Urinary bladder (tissue), 4 donors: ENCODE results near the gene CCDC174. TPM values are rescaled to one million over a fixed set of nuclear protein-coding genes. Genes with fewer than 3 reads are reported as not detected.

ENCODE experiments used
- DNase-seq: peaks from one replicate; pipeline ENCODE4 v3.0.0-alpha.2; 2015; ENCODE audit errors: extremely low spot score
- H3K27ac ChIP-seq: one replicate; pipeline ENCODE4 v1.5.1; 2013; ENCODE audit warnings: low read depth, mild to moderate bottlenecking, moderate library complexity
- H3K36me3 ChIP-seq: one replicate; pipeline ENCODE4 v1.6.1; 2013; ENCODE audit warnings: mild to moderate bottlenecking, moderate library complexity; ENCODE audit not compliant: insufficient read depth
- H3K4me1 ChIP-seq: one replicate; pipeline ENCODE4 v1.6.1; 2013; ENCODE audit warnings: mild to moderate bottlenecking, moderate library complexity; ENCODE audit not compliant: insufficient read depth
- H3K4me3 ChIP-seq: one replicate; pipeline ENCODE4 v1.5.1; 2013; ENCODE audit warnings: low read depth, low read length
- WGBS: extraction: QIAGEN DNeasy Blood & Tissue Kit; methylation state at CpG from one replicate; pipeline ENCODE4 v1.1.7; 2013; 5-methylcytosine and 5-hydroxymethylcytosine counted together
- polyA plus RNA-seq: library from polyadenylated mRNA; stranded (reverse); fragments of 200-250 nt; gene quantifications from one replicate; pipeline ENCODE4 v1.2.3, GENCODE V29; 2013
- total RNA-seq: library from RNA; depleted of rRNA; stranded (reverse); fragments of >200 nt; gene quantifications from one replicate; pipeline ENCODE4 v1.2.3, GENCODE V29; 2014
- donor health status: healthy with polysubstance abuse.
- donor health status: healthy.

The CCDC174 gene
- total and polyA plus RNA-seq, 2 donors: 13.7 to 21.3 TPM

GRCh38 chr3:14631687-14632441 lies 19.7 kb upstream of the CCDC174 start:
- no peaks in the 10 kb centered on the region for H3K36me3 ChIP-seq
- no peak overlapping the region for H3K27ac ChIP-seq
- 73% methylated on average over 8 of the region's 8 CpGs for WGBS
- no peaks in the 10 kb centered on the region for H3K4me1 ChIP-seq
- no peak overlapping the region for H3K4me3 ChIP-seq
- no peak for DNase-seq

- no peak for DNase-seq
- 38% methylated on average over 4 of the region's 4 CpGs for WGBS
- H3K4me3 ChIP-seq: no peak overlapping the region
- H3K4me1 ChIP-seq: no peaks in the 10 kb centered on the region
- no peaks in the 10 kb centered on the region for H3K36me3 ChIP-seq
- H3K27ac ChIP-seq: no peak overlapping the region
These were observed 19.1 kb upstream of the CCDC174 start for GRCh38 chr3:14632442-14632930.

- Histone ChIP-seq H3K27ac (no peak overlapping the region), H3K36me3 (no peaks in the 10 kb centered on the region), H3K4me1 (no peaks in the 10 kb centered on the region), H3K4me3 (no peak overlapping the region)
- 89% methylated on average over 6 of the region's 6 CpGs for WGBS
- DNase-seq: no peak
These were observed 18.1 kb upstream of the CCDC174 start for GRCh38 chr3:14633417-14633816.

- WGBS: 39% methylated on average over 8 of the region's 8 CpGs
- H3K36me3 ChIP-seq: no peaks in the 10 kb centered on the region
- no peak overlapping the region for H3K4me3 ChIP-seq
- no peak for DNase-seq
- no peaks in the 10 kb centered on the region for H3K4me1 ChIP-seq
- H3K27ac ChIP-seq: no peak overlapping the region
These were observed 17.6 kb upstream of the CCDC174 start for GRCh38 chr3:14633819-14634424.

GRCh38 chr3:14634763-14635400 lies 16.7 kb upstream of the CCDC174 start:
- no peak for DNase-seq
- Histone ChIP-seq H3K4me1 (no peaks in the 10 kb centered on the region), H3K4me3 (no peak overlapping the region), H3K36me3 (no peaks in the 10 kb centered on the region), H3K27ac (no peak overlapping the region)
- WGBS: 80% methylated on average over 4 of the region's 4 CpGs

- DNase-seq: no peak
- Histone ChIP-seq H3K36me3 (no peaks in the 10 kb centered on the region), H3K27ac (no peak overlapping the region), H3K4me3 (no peak overlapping the region), H3K4me1 (no peaks in the 10 kb centered on the region)
- 68% methylated on average over 4 of the region's 4 CpGs for WGBS
These were observed 15.0 kb upstream of the CCDC174 start for GRCh38 chr3:14636496-14637087.

- WGBS: 43% methylated on average over 10 of the region's 10 CpGs
- H3K36me3 ChIP-seq: no peaks in the 10 kb centered on the region
- no peak overlapping the region for H3K27ac ChIP-seq
- DNase-seq: no peak
- H3K4me3 ChIP-seq: no peak overlapping the region
- no peaks in the 10 kb centered on the region for H3K4me1 ChIP-seq
These were observed 11.4 kb upstream of the CCDC174 start for GRCh38 chr3:14640157-14640562.

- H3K4me3 ChIP-seq: no peak overlapping the region
- H3K36me3 ChIP-seq: no peaks in the 10 kb centered on the region
- DNase-seq: no peak
- WGBS: 13% methylated on average over 2 of the region's 2 CpGs
- H3K27ac ChIP-seq: no peak overlapping the region
- no peaks in the 10 kb centered on the region for H3K4me1 ChIP-seq
These were observed 10.8 kb upstream of the CCDC174 start for GRCh38 chr3:14640734-14641133.

- 78% methylated on average over 4 of the region's 4 CpGs for WGBS
- no peak for DNase-seq
- H3K4me1 ChIP-seq: no peaks in the 10 kb centered on the region
- H3K36me3 ChIP-seq: no peaks in the 10 kb centered on the region
- H3K27ac ChIP-seq: no peak overlapping the region
- H3K4me3 ChIP-seq: no peak overlapping the region
These were observed 10.2 kb upstream of the CCDC174 start for GRCh38 chr3:14641346-14641745.

GRCh38 chr3:14645453-14645852 lies 6.1 kb upstream of the CCDC174 start:
- no peak for DNase-seq
- Histone ChIP-seq H3K36me3 (no peaks in the 10 kb centered on the region), H3K4me1 (no peaks in the 10 kb centered on the region), H3K4me3 (no peak overlapping the region), H3K27ac (no peak overlapping the region)
- 85% methylated on average over 5 of the region's 5 CpGs for WGBS

- 77% methylated on average over 6 of the region's 6 CpGs for WGBS
These were observed 5.4 kb upstream of the CCDC174 start for GRCh38 chr3:14646131-14646573.

GRCh38 chr3:14646589-14647413 lies 4.8 kb upstream of the CCDC174 start:
- Histone ChIP-seq H3K4me3 (no peak overlapping the region), H3K4me1 (no peaks in the 10 kb centered on the region), H3K27ac (no peak overlapping the region), H3K36me3 (no peaks in the 10 kb centered on the region)
- WGBS: 70% methylated on average over 9 of the region's 9 CpGs
- no peak for DNase-seq

More at GRCh38 chr3:14646131-14646573, 5.4 kb upstream of the CCDC174 start:
- H3K4me3 ChIP-seq: no peak overlapping the region
- H3K27ac ChIP-seq: no peak overlapping the region
- H3K4me1 ChIP-seq: no peaks in the 10 kb centered on the region
- H3K36me3 ChIP-seq: no peaks in the 10 kb centered on the region
- no peak for DNase-seq
